ENCODE measurements around the gene SLC43A3.
"Not testable (repeated sequence)": the region's sequence is repeated elsewhere in the genome, so short reads cannot be mapped to it uniquely, and the experiment has no call there.

Gene SLC43A3

GRCh38 chr11:57460022-57460757 lies 33.3 kb upstream of the SLC43A3 start, which contains the start of gene RTN4RL2:
TSS of gene RTN4RL2 (plus strand) at chr11:57460528. CDS start at chr11:57460866, 338 bp downstream.
- DNase-seq (ENCODE audit: low read depth), result no peak
- peak within 1 kb of the TSS; percentile 52 for H3K4me3 ChIP-seq (ENCODE audit: low read depth, low read length)

DNA sequence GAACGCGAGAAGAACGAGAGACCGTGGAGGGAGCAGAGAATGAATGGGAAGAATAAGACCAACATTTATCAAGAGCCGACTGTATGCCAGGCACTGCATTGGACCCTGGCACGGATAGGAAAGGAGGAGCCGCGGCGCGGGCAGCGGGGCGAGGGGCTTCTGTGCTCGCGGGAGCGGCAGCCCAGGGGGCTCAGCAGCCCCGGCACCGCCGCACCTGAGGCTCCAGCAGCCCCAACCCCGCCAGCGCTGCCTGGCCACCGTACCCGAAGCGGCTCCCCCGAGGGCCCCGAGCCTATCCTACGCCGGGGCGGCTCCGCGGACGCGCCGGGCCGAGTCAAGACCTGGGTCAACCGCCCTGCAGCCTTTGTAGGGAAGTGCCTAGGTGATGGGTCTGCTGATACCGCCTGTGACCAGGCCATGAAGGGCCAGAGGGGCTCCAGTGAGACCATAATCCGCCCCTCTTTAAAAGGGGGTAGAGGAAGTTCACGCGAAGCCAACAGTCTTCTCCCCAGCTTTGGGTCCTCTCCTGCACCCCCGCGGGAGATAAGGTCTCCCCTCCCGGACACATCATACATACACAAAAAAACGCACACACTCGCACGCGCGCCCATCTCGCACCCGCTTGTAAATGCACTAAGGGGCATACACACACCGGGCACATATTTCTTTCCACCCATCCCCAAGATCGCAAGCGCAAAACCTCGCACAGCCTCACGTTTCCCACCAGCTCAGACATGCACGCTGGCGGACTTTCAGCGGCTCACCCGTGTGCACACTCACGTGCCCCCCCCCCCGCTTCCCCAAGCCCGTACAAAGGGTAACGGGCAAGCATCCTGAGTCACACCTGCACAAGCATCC lies 32.5 kb upstream of the SLC43A3 start:
- no peak for DNase-seq (ENCODE audit: low read depth)
- H3K4me3 ChIP-seq (ENCODE audit: low read depth, low read length), result peak overlapping the region; percentile 52

DNA sequence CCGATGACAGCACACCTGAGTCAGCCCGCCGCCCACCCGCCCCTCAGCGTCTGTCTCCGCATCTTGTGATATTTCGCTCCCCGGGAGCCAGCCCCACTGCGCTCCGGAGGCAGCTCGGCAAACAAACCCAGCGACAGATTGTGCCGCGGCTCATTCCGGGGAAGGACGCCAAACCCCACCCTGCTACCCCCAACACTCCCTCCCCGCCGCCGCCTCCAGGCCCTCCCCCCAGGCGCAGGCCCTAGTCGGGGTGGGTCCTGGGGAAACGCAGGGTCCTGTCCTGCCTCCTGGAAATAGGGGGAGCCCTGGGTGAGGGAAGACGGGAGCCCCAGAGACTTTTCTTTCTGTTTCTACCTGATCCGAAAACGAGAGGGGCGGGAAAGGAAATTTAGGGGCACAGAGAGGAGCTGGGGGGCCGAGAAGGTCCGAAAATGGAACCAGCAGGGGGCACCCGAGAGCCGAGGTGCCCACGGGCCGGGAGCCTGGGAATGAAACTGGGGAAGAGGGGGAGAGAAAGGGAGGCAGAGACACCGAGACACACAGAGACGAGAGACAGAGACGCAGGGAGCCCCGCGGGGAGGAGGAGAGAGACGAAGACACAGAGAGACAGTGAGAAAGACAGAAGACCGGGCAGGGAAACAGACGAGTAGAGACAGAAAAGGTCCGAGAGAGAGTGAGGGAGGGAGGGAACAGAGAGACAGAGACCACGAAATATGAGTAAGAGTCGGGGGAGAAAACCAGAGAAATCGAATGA lies 31.7 kb upstream of the SLC43A3 start:
- no peak for DNase-seq (ENCODE audit: low read depth)
- H3K4me3 ChIP-seq (ENCODE audit: low read depth, low read length), result peak overlapping the region; percentile 52

DNA sequence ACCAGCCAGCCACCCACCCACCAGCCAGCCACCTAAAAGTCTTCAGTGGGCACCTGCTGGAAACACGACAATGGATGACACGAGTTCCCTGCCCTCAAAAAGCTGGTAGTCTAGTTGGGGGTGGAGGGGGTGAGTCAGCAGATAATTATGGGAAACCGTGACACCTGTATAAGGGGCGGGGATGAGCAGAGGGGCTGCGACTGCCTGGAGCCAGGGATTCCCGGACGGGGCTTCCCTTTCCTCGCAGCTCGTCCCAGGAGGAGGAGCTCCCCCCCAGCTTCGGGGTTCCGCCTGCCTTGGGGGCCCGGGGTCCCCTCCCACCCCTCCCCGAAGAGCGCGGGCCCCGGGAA lies 31.1 kb upstream of the SLC43A3 start:
- no peak for DNase-seq (ENCODE audit: low read depth)
- peak overlapping the region; percentile 52 for H3K4me3 ChIP-seq (ENCODE audit: low read depth, low read length)

DNA sequence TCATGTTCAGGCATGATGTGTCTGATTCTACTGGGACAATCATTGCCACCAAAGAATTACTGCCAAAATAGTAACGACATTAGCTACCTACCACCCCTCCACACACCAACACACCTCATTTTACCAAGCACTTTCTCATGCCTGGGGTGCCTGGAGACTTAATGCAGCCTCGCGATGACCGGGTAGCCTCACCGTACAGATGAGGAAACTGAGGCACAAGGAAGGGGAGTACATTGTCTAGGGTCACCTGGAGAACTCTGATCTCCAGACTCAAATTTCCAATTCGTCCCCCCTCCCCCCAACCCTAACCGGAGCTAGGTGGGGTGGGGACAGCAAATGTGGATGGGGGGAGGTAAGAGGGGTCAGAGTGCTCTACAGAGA lies 30.7 kb upstream of the SLC43A3 start:
- DNase-seq (ENCODE audit: low read depth), result no peak
- no peak overlapping the region for H3K4me3 ChIP-seq (ENCODE audit: low read depth, low read length)

DNA sequence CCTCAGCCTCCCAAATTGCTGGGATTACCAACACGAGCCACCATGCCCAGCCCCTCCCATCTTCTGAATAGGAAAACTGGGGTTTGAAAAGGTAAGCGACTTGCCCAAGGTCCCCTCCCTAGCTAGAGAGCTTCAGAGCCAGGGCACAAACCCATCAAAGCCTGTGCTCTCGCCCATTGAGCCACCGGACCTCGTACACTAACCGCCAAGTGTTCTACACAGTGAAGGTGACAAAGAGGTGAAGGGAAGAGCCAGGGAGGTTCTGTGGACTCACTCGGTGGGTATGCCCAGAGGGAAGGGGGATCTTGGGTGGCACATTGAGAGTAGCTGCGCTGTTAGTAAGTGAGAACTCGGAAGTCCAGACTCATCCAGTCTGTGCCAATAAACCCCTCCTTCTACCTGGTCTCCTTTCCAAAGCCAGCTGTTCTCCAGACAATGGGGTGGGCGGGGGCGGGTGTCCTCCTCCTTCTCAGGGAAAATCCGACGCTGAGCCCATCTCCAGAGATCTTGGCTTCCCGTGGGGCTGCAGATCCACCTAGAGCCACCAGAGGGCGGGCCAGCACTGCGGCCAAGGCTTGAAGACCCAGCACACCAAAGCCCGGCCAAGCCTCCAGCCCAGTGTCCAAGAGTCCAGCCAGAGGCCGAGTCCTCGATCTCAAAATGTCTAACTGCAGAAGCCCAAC lies 30.2 kb upstream of the SLC43A3 start:
- no peak overlapping the region for H3K4me3 ChIP-seq (ENCODE audit: low read depth, low read length)
- no peak for DNase-seq (ENCODE audit: low read depth)

DNA sequence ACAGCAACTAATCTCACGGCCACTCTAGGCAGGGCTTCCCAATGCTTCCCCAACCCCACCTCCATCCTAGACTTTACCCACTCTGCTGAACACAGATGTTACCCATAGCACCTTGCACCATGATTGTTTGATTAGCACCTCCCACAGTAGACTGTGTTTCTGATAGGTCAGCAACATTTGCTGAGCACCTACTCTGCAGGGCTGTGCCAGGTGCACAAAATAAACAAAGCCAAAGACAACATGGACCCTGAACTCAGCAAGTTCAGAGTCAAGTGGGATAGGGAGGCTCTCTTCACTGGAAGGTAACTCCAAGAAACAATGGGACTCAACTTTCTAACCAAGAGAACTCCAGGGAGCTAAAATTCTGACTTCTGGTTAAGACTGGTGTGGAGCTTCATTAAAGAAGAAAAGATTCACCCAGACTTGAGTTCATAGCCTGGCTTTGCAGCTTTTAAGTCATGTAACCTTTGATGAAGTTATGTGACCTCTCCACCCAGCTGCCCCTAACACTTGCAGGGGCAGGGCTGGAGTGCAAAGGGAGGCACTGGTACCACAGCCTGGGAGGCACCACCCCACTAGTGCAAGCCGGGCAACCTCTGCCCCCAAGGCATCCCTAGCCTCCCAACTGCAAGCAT lies 26.7 kb upstream of the SLC43A3 start:
- DNase-seq (ENCODE audit: low read depth), result no peak

DNA sequence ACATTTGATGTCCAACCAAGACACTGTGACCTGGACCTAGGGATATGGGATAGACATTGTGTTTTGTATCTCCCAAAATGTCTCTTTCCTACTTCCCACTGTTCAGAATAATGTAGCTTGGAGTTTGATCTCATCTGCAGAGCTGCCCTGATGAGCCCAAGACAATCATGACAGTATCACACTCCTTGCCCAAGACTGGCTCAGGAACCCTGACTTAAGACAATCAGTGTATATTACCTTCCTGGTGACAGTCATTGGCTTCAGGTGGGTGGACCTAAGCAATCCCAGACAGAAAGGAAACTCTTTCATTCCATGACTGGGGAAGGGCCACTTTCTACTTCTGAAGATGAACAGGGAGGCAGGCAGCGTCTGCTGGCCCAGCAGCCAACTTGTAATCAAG lies 19.1 kb upstream of the SLC43A3 start:
- DNase-seq (ENCODE audit: low read depth), result no peak
- no peak overlapping the region for H3K4me3 ChIP-seq (ENCODE audit: low read depth, low read length)

More for the DNA sequence above, 26.7 kb upstream of the SLC43A3 start:
- H3K4me3 ChIP-seq (ENCODE audit: low read depth, low read length), result no peak overlapping the region

GRCh38 chr11:57445122-57445394 lies 18.1 kb upstream of the SLC43A3 start:
- H3K4me3 ChIP-seq (ENCODE audit: low read depth, low read length); DNase-seq (ENCODE audit: low read depth): not testable (repeated sequence)

GRCh38 chr11:57444362-57445121 lies 17.6 kb upstream of the SLC43A3 start:
- no peak overlapping the region for H3K4me3 ChIP-seq (ENCODE audit: low read depth, low read length)
- DNase-seq (ENCODE audit: low read depth), result no peak

DNA sequence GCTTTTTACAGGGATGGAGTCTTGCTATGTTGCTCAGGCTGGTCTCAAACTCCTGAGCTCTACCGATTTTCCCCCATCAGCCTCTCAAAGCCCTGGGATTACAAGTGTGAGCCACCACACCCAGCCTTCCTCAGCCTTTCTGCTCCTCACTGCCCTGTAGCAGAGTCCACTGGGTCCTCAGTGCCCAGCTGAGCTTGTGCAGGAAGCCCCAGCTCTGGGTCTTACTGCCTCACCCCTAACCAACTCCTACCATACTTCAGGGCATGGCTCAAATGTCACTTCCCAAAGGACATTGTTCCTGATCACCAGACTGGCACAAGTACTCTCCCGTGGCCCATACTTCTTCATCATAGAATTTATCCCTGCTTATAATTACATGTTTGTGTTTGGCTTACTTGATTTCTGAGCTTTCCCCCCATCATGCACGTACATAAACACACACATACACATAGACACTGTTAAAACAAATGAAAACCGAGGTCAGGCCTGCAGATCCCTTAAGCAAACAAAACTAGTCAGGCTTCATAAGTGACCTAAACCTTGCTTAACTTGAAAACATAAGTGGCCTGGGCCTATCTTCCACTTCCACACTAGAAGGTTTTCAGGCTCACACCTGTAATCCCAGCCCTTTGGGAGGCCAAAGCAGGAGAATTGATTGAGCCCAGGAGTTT lies 14.0 kb upstream of the SLC43A3 start:
- no peak for DNase-seq (ENCODE audit: low read depth)
- no peak overlapping the region for H3K4me3 ChIP-seq (ENCODE audit: low read depth, low read length)

DNA sequence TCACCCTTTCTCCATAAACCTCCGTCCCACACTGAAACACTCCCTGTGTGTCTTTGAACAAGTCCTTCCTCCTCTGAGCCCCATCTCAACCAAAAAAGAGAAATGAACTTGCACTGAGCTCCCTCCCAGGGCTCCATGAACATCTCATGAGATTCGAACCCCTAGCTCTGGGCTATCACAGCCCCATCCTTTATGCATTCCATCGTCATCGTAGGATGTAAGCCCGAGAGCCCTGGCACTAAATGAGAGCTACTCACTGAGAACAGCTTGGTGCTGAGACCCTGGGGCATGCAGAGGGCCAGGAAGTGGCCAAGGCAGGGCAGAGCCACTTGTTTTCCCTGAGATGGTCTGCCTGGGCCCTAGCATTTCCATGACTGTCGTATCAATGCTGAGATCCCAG lies 12.9 kb upstream of the SLC43A3 start:
- H3K4me3 ChIP-seq (ENCODE audit: low read depth, low read length), result no peak overlapping the region
- DNase-seq (ENCODE audit: low read depth), result no peak

DNA sequence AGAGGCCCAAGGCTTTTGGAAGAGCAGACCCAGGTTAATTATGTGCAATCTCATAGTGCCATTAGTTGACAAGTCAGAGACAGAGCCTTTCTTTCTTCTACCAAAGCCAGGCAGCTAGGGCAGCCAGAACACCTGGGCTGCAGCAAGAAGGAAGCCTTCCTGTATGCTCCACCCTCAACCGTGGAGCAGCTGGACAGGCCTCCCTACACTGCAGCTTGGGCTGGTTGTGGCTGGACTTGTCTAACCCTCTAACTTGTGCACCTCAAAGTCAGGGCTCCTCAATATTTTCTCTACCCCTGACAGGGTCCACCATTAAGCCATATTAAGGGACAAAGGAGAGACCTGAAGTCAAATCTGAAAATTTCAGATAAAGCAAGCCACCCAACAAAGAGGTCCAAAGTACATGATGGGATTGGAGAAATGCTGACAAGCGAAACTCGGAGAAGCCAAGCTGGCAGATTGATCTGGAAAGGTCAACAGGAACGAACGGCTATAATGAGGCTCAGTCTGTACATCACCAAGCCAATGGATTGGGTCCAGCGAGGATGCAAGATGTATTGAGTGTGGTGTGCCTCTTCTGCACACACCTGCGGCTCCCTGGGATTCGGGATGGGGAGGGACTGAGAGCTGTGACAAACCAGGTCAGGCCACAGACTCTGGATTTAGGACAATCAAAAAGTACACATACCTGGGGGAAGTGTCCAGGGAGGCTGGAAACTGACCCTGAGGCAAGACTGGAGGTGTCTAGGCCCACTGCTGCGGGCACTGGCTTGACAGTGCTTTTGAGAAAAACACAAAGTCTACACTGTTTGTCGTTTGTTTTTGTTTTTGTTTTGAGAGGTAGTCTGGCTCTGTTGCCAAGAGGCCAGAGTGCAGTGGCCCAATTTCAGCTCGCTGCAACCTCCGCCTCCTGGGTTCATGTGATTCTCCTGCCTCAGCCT lies 11.7 kb upstream of the SLC43A3 start:
- no peak overlapping the region for H3K4me3 ChIP-seq (ENCODE audit: low read depth, low read length)
- DNase-seq (ENCODE audit: low read depth), result no peak

DNA sequence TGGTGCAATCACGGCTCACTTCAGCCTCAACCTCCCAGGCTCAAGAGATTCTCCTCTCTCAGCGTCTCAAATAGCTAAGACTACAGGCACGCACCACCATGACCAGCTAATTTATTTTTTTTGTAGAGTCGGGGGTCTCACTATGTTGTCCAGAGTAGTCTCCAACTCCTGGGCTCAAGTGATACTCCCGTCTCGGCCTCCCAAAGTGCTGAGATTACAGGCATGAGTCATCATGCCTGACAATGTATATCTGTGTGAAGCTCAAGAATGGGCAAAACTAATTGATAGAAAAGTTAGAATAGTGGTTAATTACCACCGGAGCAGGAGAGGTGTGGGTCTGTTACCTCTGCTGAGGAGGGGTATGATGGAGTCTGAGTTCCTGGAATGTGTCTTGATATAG lies 9.1 kb upstream of the SLC43A3 start:
- no peak overlapping the region for H3K4me3 ChIP-seq (ENCODE audit: low read depth, low read length)
- no peak for DNase-seq (ENCODE audit: low read depth)

DNA sequence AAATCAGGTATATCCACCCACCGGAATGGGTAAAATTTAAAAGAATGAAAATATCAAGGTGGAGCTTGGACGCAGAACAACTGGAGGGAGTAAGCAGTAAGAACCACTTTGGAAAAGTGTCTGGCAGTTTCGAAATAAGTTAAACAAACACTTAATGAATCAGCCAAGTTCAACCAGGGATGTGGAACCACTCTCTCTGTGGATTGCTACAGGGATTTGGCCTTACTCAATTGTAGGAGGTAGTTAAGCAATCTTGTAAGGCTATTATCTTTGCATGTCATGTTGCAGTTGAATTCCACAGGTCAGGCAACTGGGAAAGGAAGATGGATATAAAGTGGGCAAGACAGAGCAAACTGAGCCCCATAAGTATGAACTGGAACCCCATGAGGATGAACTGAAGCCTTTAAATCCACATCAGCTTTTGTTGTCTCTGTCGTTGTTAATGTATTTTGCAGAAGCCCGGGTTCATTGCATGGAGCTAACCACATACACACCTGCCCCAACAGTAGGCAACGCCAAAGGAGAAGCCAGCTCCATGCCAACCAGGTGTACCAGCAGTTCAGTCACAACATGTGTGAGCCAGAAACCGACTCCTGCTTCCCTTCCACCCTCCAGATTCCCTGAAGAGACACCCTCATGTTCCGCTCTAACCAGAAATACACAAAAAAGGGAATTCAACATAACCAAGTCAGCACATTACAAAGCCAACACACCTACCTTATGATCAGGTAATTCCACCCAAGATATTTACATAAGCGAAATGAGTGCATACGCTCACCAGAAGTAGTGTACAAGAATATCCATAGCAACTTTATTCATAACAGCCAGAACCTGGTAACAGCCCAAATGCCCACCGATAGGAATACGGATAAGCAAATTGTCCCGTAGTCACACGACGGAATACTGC lies 8.0 kb upstream of the SLC43A3 start:
- DNase-seq (ENCODE audit: low read depth), result peak; percentile 88
- no peak overlapping the region for H3K4me3 ChIP-seq (ENCODE audit: low read depth, low read length)

DNA sequence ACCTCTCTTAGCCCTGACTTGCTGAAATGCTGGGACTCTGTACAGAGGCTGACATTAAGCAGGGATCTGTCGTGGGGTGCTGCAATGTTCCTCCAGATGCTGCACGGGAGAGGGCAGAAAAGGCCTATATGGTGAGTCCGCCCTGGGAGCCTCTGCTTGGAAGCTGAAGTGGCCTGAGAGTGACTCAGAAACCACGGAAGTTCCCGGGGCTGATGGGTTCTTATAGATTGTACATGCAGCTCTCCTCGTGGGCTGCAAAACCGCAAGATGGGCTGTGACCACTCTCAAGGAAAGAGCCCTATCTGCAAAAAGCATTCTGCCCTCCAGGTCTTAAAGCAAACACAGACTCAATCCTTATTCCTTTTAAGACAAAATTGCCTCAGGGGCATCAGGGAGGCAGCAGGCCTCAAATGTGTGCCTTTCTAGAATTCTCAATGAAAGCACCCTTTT lies 5.8 kb upstream of the SLC43A3 start:
- DNase-seq (ENCODE audit: low read depth), result peak; percentile 92
- no peak overlapping the region for H3K4me3 ChIP-seq (ENCODE audit: low read depth, low read length)

Data from skeletal muscle cell (primary cell).